Mammary epithelial cell (primary cell): ENCODE data around the gene TBC1D22B.

Experiments
- EZH2 ChIP-seq: IDR thresholded peaks from 2 replicates; pipeline ENCODE4 v1.6.1; 2012; ENCODE audit warnings: low read length, inconsistent platforms, borderline replicate concordance
- TF ChIP-seq, protein P1 (sequence below), 2 donors: IDR thresholded peaks in 1 of 2; conservative IDR thresholded peaks in 1 of 2; 2 replicates each; pipeline ENCODE4 v1.5.1; 2011 to 2012; ENCODE audit warnings: inconsistent platforms in 2 of 2, low read length in 2 of 2, mild to moderate bottlenecking in 2 of 2, control low read depth in 1 of 2, low read depth in 1 of 2; ENCODE audit not compliant: insufficient read depth in 1 of 2; ENCODE audit errors: extremely low read depth in 1 of 2

DNA sequence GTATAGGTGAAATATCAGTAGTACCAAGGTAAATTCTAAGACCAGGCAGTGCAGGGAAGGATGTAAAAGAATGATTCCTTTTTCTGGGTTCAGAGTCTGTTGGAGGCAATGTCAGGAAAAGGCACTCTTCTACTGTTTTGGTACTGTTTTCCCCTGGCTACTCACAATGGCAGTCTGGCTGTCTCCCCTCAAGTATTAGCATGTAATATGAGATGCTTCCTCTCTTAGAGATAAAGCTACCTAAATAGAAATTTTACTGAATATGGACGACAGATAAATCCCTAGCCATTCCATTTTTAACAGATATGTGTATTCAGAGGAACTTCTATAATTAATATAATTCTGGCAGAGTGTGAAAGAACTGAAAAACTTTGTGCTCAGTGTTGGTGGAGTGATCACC is 99.7 kb downstream of the TBC1D22B start:
- TF ChIP-seq, protein P1, sequence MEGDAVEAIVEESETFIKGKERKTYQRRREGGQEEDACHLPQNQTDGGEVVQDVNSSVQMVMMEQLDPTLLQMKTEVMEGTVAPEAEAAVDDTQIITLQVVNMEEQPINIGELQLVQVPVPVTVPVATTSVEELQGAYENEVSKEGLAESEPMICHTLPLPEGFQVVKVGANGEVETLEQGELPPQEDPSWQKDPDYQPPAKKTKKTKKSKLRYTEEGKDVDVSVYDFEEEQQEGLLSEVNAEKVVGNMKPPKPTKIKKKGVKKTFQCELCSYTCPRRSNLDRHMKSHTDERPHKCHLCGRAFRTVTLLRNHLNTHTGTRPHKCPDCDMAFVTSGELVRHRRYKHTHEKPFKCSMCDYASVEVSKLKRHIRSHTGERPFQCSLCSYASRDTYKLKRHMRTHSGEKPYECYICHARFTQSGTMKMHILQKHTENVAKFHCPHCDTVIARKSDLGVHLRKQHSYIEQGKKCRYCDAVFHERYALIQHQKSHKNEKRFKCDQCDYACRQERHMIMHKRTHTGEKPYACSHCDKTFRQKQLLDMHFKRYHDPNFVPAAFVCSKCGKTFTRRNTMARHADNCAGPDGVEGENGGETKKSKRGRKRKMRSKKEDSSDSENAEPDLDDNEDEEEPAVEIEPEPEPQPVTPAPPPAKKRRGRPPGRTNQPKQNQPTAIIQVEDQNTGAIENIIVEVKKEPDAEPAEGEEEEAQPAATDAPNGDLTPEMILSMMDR (conservative IDR thresholded peaks at IDR 0.05 in 1 of 2, IDR thresholded peaks at IDR 0.05 in 1 of 2; ENCODE audit: extremely low read depth in 1 of 2, insufficient read depth in 1 of 2, low read depth in 1 of 2, low read length in 2 of 2) = no peak
- TF ChIP-seq EZH2 = no peak
